Astrocyte (in vitro differentiated cells and primary cell): Measurements from ENCODE around the gene CDX2.
"Not testable (repeated sequence)": the region's sequence is repeated elsewhere in the genome, so short reads cannot be mapped to it uniquely, and the experiment has no call there.

Experiments
- CTCF ChIP-seq: IDR thresholded peaks from 2 replicates; pipeline ENCODE4 v1.5.1; 2011; ENCODE audit warnings: low read depth, mild to moderate bottlenecking, inconsistent platforms, low read length, moderate library complexity; ENCODE audit not compliant: insufficient read depth
- EZH2 ChIP-seq: IDR thresholded peaks from 2 replicates; pipeline ENCODE4 v1.6.1; 2012; ENCODE audit warnings: mild to moderate bottlenecking, low read length, inconsistent platforms; ENCODE audit not compliant: insufficient read depth

- TF ChIP-seq CTCF, EZH2: not testable (repeated sequence)
Observed at GRCh38 chr13:27964206-27964605, 4.9 kb downstream of the CDX2 start.
